GM23248 (cell line): Measurements from ENCODE around the gene TAS2R13.

ENCODE experiments used
- EZH2 ChIP-seq: fragments of 200-600 bp; sonication (generic); IDR thresholded peaks from 2 replicates; pipeline ENCODE4 v1.6.1; 2018; ENCODE audit warnings: antibody characterized with exemption, mild to moderate bottlenecking; ENCODE audit not compliant: insufficient read depth, poor library complexity, severe bottlenecking
- EZH2phosphoT487 ChIP-seq: fragments of 200-600 bp; sonication (generic); IDR thresholded peaks from 2 replicates; pipeline ENCODE4 v1.6.1; 2018; ENCODE audit warnings: antibody characterized with exemption, moderate library complexity, mild to moderate bottlenecking, low read depth; ENCODE audit not compliant: insufficient read depth

- TF ChIP-seq EZH2phosphoT487, result no peak
- no peak for TF ChIP-seq EZH2
Measured at GRCh38 chr12:10889226-10889625, 20.1 kb downstream of the TAS2R13 start.
